Left hindlimb (tissue), 1 donor: ENCODE results near the gene ACTR1A.

ENCODE experiments used
- DNase-seq: peaks from one replicate; pipeline ENCODE4 v3.0.0-alpha.2; 2018

Gene ACTR1A

DNA sequence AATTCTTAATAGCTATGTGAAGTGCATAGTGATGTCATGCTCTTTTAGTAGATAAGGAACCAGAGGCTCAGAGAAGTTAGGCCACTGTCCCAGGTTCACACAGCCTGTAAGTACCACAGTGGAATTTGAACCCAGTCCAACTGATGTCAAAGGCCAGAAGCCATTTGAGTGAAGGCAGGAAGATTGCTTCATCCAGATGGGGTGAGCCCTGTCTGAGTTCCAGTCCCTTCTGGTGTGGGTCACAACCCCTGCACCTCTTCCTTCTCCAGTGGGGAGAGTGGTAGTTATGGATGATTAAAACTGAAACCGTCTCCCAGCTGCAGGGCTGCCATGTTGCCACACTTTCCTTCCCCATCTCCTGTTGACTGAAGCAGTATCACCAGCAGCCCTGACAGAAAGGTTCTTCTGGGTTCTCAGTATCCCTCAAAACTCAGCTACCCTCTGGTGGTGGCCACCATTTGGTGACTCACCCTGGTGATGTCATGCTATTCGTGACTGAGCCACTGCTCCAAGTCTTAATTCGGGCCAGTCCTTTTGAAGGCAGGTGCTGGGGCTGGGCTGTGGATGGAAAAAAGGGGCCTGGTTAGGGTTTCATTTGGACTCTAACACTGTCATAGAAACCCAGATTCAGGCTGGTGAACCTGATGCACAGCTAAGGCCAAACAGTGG, 49.7 kb downstream of the ACTR1A start:
- no peak for DNase-seq

DNA sequence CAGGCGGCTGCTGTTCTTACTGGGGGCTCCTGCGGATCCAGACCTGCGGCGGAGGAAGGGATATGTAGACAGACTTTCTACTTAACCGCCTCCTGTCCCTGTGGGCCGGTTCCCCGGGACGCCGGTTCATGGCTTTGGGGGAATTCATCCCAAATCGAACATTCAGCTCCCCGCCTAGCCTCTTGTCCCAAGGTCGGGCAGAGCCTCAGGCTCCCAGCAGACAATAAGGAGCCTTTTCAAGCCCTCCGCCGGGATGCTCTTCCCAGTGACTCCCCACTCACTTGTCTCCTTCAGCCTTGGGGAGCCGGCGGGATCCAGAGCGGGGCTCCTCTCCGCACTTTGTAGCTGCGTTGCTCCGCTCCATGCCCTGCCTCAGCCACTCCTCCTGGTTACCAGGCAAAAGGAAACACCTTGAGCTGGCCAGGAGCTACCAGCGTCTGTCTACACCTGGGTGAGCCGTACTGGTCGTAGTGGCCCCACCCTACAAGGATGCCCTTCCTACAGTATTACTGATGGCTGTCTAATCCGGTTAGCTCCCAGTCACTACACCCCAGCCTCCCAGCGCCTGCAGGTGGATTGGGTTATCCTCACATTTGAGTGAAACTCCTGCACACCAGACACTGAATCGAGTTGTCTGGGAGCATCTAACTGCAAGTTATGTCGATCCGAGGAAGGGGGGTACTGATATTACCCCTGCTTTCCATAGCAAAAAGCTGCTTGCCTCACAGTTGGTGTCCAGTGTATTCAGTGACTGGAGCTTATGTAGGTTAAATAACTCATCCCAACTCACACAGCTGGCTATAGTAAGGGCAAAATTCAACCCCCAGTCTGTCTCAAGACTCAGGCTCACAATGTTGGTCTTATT, 51.2 kb downstream of the ACTR1A start, which contains the start of gene C10orf95:
Gene C10orf95, minus strand, starts transcription at position 439 of the 865 bp plus-strand sequence. CDS start 450 bp downstream, outside the sequence.
- DNase-seq: no peak

DNA sequence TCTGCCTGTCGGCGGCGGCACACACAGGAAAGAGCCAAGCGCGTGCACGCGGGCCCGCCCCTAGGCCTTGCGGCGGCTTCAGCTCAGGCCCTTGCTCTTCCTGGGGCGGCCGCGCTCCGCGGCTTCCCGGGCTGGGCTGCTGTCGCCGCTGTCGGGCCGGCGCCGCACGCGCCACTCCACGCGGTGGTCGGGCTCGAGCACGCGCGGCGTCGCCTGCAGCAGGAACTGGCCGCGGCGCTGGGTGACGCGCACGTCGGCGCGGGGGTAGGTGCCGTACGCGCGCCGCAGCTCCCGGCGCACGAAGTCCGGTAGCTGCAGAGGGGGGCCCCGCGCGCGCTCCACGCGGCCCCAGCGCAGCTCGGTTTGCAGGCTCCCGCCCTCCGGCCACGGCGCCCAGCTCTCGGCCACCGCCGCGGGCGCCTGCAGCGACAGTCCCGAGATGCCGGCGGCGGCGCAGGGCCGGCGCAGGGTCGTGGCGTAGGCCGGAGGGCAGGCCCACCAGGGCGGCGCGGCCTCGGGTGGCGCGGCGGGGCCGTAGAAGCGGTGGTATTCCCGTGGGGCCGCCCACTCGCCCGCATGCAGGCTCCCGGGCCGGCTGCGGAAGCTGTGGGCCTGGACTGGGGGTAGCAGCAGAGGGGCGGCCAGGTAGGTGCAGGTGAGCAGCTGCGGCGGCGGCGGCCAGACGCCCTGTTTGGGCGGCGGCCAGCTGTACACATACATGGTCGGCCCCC, 52.0 kb downstream of the ACTR1A start:
- DNase-seq: peak; percentile 84

DNA sequence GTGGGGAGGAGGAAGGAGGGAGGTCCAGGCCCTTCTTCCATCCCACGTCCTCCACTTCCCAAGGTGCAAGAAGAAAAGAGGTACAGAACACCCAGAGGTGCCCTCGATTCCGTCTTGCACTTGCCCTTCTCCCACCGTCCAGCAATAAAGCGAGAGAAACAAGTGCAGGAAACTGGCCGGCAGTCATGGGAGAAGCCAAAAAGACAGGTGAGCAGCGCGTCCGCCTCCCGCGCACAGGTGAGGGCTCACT, 52.5 kb downstream of the ACTR1A start:
- DNase-seq: no peak

DNA sequence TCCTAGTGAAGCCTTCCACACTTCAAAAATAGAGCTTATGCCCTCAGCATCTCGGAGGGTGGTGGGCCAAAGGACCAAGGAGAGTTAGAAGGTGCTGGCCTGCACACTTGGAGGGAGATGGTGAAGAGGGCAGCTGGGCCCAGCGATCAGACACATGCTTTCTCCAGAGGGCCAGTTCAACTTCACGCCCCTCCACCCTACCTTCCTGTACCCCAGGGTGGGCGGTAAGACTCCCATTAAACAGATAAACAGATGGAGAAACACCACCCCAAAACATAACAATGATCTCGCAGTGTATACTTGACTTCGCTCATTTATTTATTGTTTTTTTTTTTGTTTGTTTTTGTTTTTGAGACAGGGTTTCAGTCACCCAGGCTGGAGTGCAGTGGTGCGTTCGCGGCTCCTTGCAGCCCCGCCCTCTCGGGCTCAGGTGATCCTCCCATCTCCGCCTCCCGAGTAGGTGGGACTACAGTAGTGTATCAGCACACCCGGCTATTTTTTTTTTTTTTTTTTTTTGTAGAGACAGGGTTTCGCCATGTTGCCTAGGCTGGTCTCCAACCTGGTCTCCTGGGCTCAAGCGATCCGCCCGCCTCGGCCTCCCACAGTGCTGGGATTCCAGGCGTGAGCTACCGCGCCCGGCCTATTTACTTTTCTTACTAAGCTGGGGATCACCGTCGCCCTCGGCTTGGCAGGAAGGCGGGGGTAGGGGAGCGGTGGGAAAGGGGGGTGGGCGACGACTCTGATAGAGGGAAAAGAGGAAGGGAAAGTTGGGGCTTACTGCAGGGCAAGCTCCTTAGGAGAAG, 53.0 kb downstream of the ACTR1A start:
- DNase-seq: no peak

DNA sequence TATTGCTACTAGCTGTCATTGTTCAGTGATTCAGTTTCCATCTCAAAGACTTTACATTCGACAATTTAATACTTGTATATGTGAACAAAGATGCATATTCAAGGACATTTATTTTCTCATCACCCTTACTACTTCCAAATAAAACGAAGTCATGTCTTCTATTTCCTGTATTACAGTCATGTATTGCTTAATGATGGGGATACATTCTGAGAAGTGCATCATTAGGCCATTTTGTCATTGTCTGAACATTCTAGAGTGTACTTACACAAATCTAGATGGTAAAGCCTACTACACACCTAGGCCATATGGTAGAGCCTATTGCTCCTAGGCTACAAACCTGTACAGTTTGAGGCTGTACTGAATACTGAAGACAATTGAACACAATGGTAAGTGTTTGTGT, 57.7 kb downstream of the ACTR1A start:
- no peak for DNase-seq

DNA sequence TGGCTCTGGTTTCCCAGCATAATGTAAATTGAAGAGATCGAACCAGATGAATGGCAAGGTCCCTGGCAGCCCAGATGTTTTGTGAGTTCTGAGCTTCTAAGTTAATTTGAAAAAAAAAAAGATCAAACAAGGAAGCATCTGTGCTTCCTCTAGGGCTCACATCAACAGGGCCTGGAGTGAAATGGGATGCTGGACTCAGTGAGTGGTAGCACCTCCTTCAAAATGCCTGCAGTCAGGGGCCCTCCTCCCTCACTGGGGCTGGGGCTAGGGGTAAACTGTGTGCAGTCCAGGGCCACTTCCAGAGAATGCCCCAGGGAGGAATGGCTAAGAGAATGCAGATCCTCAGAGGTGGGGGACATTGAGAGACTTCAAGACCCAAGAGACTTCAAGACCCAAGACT, 64.1 kb downstream of the ACTR1A start:
- DNase-seq: no peak

DNA sequence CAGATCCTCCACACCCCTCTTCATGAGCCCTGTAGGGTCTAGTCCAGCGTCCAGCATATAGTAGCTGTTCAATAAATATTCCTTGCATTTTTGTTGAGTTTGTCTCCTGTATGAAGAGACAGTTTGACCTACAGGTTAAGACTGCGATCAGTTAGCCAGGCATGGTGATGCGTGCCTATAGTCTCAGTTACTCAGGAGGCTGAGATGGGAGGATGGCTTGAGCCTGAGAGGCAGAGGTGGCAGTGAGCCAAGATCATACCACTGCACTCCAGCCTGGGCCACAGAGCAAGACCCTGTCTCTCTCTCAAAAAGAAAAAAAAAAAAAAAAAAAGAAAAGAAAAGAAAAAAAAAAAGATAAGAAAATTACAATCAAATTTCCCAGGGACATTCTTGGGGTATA, 65.0 kb downstream of the ACTR1A start:
- no peak for DNase-seq

DNA sequence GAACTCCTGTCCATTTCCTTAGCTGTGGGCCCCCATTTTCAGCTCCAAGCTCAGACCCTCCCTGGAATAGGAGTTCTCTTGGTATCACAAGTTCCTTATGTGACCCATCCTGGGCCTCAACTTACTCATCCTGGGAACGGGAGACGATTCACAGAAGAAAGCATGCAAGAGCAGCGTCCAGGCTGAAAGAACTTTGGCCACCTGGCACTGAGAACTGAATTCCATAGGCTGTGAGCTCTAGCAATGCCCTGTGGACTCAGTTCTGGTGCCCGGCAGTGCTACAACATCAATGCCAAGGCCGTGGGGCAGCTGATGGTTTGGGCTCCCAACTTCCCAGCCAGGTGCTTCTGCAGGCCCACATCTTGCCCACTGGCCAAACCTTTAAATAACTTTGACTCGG, 66.2 kb downstream of the ACTR1A start:
- no peak for DNase-seq

DNA sequence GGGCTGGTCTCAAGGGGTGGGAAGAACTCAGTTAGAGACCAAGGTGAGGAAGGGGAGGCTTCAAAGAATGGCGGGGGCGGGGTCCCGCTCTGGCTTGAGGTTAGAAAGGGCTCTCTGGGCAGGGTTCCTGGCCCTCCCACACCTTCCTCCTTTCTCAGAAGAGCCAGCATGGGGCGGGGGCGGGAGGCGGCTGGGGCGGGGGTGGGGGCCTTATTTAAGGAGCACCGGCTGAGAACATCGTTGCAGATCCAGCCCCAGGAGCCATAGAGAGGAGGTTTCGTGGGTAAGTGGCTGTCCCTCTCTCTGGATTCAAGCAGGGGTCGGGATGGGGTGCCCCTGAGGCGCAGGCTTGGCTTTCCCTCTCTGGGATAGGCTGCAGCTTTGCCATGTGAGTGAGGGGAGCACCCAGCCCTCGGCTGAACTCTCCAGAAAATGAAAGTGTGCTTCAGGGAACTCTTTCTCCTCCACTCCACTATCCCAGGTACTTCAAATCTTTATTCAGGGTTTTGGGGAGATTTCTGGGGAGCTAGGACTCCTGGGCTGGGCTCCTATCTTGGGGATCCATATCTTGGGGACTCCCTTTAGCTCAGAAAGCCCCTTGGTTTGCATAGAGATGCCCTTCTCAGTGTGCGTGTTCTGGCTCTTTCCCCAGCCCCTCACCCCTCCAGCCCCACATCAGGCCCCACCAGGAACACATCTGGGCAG, 66.8 kb downstream of the ACTR1A start:
- DNase-seq: peak; percentile 43

DNA sequence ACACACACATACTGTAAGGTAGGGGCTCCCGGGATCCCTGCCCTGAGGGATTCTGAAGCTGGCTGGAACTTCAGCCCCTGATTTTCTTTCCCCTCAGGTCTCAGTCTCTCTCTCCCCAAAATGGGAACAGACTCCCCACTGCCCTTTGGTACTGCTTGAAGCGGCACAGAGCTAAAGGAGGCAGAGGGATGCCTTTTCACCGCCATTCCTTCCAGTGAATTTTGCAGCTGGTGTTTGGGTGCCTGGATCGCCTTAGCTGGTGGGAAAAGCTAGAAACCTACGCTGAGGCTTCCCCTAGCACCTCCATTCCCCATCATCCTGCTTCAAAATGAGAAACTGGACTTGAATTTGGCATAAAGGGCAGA, 67.4 kb downstream of the ACTR1A start:
- no peak for DNase-seq

DNA sequence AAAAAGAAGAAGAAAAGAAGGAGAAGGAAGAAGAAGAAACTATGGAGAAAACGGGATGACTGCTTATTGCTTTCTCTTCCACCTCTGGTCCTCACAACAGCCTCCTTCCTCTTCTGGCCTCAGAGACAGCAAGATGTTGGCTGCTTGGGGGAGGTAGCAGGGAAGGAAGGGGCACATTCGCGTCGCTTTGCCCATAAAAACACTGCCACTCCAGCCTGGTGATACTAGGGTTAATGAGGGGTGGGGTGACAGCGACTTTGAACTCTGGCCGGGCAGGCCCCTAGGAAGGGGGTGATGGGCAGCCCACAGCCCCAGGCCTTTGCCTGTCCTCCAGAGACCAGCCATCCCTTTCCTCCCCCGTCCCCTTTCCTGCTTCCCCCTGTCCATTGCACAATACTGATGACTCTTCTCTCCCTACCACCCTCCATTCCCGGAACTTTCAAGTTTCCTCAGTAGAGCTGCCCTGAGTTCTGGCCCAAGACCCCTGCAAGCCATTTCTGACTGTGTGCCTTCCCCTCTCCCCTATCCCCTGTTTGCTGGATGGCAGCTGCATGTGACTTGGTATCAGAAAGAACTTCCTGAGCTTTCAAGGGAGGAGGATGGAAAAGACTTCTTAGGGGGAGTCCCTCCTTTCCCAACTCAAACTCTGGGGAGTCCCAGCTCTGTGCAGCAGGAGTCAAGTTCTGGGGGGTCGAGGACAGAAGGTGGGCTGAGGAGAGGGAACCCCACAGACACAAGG, 67.9 kb downstream of the ACTR1A start:
- peak; percentile 43 for DNase-seq

DNA sequence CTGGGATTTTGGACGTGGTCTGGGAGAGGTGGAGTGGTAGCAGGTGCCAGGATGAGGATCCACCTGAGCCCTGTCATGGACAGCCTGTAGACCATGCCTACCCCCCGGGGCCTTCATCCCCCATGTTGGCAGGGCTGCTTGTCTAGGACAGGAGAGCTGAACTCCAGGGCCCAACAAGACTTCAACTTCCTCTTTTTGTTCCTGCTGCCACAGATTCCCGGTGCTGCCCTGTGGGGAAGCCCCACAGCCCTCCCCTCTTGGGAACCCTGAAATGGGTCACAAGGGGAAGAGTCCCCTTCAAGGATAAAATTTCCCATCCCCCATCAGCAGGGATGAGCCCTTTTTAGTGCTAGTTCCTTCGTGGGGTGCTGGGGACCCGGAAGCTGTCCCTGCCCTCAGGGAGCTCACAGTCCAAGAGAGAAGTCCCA, 68.9 kb downstream of the ACTR1A start:
- DNase-seq: peak; percentile 29

DNA sequence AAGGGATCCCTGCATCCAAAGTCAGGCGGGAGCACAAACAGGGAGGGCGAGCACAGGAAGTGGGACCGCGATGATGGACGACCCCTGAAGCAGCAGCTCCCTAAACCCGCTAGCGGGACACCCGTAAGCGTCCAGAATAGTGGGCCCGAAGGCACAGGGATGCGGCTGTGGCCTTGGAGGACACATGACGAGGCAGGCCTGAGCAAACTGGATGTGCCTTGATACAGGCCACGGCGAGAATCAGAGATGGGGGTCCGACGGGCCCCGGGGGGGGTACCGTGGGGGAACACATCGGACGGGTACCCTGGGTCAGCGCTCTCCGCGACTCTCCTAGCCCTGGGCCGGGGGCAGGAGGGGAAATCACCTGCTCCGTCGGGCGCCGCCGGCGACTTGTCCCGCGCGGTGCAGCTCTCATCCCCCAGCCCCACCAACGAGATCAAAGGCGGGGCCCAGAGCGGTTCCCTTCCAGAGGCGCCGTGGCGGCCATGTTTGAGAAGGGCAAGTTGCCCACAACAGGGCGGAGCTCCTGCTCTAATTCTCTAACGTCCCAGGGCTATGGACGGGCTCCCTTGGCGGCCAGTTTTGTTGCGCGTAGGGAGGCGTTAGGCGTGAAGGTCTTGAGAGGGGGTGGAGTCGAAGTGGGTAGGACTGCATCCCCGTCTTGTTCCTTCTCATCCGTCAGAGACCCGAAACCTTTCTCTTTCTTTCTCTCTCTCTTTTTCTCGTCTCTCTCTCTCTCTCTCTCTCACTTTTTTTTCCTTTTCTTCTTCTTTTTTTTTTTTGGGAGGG, 70.2 kb downstream of the ACTR1A start, which contains the start of gene CUEDC2:
Gene CUEDC2, minus strand, starts transcription at position 413 of the 789 bp plus-strand sequence. CDS start 7,386 bp downstream, outside the sequence.
- peak; percentile 97 for DNase-seq

DNA sequence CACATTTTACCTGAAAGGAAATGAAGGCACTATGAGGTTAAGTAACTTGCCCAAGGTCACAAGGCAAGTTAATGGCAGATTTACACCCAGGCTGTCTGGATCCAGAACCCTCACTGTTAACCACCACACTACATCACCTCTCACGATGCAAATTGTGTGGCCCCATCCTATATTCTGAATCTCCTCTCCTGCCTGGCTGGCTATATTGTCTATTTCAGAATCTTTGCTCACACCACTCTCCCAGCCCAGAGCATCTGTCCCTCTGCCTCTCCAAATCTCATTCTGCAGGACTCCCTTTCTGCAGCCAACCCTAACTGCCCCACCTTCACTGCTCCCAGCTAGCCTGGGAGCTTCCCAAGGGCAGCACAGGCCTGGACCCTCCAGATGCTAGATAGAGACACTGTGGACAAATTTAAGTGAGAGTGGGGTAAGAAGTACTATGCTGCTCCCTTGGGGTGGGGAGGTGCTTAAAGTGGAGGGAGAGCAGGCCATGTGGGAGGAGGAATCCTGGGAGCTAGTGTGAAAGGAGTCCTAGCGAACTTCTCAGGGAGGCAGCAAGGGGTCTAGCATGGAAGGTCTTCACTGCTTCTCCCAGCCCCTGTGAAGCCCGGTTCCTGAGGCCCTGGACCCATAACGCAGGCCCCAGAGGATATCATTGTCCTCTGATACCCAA, 70.9 kb downstream of the ACTR1A start:
- no peak for DNase-seq

DNA sequence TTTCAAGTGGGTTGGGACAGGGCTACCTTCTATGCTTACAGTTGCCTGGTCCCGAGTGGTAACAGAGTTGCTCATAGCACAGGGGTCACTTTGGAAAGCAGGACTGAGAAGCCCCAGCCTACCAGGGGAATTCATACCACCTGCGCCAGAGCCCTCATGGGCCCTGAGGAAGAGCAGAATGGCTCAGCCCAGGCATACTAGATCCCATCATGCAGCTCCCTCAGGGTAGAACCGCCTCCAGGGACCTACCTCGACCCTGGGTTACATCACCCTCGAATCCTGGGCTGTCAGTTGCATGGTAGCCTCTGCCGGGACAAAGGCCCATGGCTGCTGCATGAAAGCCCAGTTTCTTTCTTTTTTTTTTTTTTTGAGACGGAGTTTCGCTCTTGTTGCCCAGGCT, 73.0 kb downstream of the ACTR1A start:
- no peak for DNase-seq
